Ascending aorta (tissue), 2 donors: ENCODE results near the gene ZNF423. TPM values are rescaled to one million over a fixed set of nuclear protein-coding genes. Genes with fewer than 3 reads are reported as not detected.
A peak's percentile ranks its signal among the peaks of the same experiment; 100 is the strongest.

Source experiments
- DNase-seq, 2 donors: peaks; one replicate each; pipeline ENCODE4 v3.0.0-alpha.2; 2019; ENCODE audit warnings: low spot score in 2 of 2
- H3K27ac ChIP-seq, 2 donors: fragments of 200-600 bp; sonication (generic); one replicate each; pipeline ENCODE4 v1.5.1; 2016 to 2017; ENCODE audit warnings: mild to moderate bottlenecking in 1 of 2
- H3K27me3 ChIP-seq: fragments of 200-600 bp; sonication (generic); one replicate; pipeline ENCODE4 v1.5.1; 2017
- H3K36me3 ChIP-seq, 2 donors: fragments of 200-600 bp; sonication (generic); one replicate each; pipeline ENCODE4 v1.5.1; 2016
- H3K4me1 ChIP-seq, 2 donors: fragments of 200-600 bp; sonication (generic); one replicate each; pipeline ENCODE4 v1.5.1; 2016 to 2017; ENCODE audit warnings: mild to moderate bottlenecking in 1 of 2
- H3K4me3 ChIP-seq, 2 donors: fragments of 200-600 bp; sonication (generic); one replicate each; pipeline ENCODE4 v1.5.1; 2016 to 2017; ENCODE audit warnings: mild to moderate bottlenecking in 1 of 2
- H3K9me3 ChIP-seq, 2 donors: fragments of 200-600 bp; sonication (generic); one replicate each; pipeline ENCODE4 v1.5.1; 2016
- intact Hi-C: fragments of 100-400 bp; cut with DNase I; formaldehyde crosslinking; loops from one replicate; pipeline ENCODE4 v1.15.1; 2023
- total RNA-seq: library from RNA; depleted of rRNA; stranded (reverse); fragments of >200 nt; gene quantifications from one replicate; pipeline ENCODE4 v1.1.0, GENCODE V29; 2016
- TF ChIP-seq, protein P1 (sequence below), 3 experiments: fragments of 200-600 bp in 2 of 3; fragments of 450-650 bp in 1 of 3; sonication (generic) in 2 of 3; IDR thresholded peaks; one replicate each; pipeline ENCODE4 v1.5.1; 2016 to 2019; ENCODE audit warnings: antibody characterized with exemption in 3 of 3, mild to moderate bottlenecking in 1 of 3, moderate library complexity in 1 of 3

Gene ZNF423
- total RNA-seq, 1 donor from 2014 or later: 42.9 TPM

- Histone ChIP-seq H3K27ac (peak overlapping the region in 1 of 2 donors; percentile 67), H3K4me1 (peaks cover 0 to 15% of the 10 kb centered on the region in 2 donors), H3K27me3 (no peaks in the 10 kb centered on the region), H3K36me3 (no peaks in the 10 kb centered on the region), H3K4me3 (no peak overlapping the region), H3K9me3 (no peaks in the 10 kb centered on the region)
- no peak for DNase-seq
- intact Hi-C loops: no loop called here
- TF ChIP-seq, protein P1, sequence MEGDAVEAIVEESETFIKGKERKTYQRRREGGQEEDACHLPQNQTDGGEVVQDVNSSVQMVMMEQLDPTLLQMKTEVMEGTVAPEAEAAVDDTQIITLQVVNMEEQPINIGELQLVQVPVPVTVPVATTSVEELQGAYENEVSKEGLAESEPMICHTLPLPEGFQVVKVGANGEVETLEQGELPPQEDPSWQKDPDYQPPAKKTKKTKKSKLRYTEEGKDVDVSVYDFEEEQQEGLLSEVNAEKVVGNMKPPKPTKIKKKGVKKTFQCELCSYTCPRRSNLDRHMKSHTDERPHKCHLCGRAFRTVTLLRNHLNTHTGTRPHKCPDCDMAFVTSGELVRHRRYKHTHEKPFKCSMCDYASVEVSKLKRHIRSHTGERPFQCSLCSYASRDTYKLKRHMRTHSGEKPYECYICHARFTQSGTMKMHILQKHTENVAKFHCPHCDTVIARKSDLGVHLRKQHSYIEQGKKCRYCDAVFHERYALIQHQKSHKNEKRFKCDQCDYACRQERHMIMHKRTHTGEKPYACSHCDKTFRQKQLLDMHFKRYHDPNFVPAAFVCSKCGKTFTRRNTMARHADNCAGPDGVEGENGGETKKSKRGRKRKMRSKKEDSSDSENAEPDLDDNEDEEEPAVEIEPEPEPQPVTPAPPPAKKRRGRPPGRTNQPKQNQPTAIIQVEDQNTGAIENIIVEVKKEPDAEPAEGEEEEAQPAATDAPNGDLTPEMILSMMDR (IDR thresholded peaks at IDR 0.05): no peak
These were observed 80.3 kb downstream of the ZNF423 start for GRCh38 chr16:49775581-49775980.

GRCh38 chr16:49775018-49775417 is 80.9 kb downstream of the ZNF423 start:
- peaks cover 0 to 15% of the 10 kb centered on the region in 2 donors for H3K4me1 ChIP-seq
- H3K36me3 ChIP-seq: no peaks in the 10 kb centered on the region
- H3K27me3 ChIP-seq: no peaks in the 10 kb centered on the region
- H3K27ac ChIP-seq: no peak overlapping the region
- TF ChIP-seq, protein P1 (IDR thresholded peaks at IDR 0.05): no peak
- H3K9me3 ChIP-seq: no peaks in the 10 kb centered on the region
- DNase-seq: no peak
- intact Hi-C loops: no loop called here
- H3K4me3 ChIP-seq: no peak overlapping the region

DNA sequence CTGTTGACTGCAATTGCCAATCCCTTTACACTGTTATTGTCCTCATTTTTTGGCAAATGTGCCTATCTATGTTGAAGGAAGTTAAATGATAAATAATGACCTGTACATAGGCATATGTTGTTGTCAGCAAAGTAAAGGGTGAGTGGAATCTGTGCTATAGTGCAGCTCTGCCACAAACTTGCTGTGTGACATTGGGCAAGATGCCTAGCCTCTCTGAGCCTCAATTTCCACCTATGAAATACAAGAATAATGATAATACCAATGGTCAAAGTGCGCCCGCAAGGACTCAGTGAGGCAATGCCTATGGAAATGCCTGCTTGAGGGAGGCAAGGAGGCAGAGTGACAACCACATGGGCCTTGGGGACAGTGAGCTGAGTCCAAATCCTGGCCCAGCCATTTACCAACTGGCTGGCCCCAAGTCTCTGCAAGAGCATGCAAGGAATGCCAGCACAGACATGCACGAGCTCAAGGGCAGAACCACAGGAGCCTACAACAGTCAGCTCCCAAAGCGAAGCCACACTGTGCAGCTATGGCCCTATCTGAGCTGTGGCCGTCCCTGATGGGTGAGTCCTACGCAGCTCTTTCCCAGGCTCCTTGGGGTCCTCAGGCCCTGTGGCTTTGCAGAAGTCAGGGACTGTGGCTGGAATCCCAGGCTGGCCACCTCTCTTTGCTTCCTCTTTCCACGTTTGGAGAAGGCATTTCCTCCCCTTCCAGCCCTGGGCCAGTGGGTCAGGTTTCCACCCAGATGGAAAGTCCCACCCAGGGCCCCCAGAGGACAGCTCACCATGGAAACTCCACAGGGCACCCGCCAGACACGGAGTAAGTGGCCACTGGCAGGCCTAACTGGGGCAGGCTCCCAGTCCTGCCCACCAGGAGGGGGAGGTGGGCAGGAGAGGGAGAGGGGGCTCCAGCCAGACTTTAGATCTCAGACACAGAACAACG is 82.1 kb downstream of the ZNF423 start:
- H3K4me3 ChIP-seq: no peak overlapping the region
- no peak for DNase-seq
- no peaks in the 10 kb centered on the region for H3K27me3 ChIP-seq
- intact Hi-C loops: no loop called here
- H3K4me1 ChIP-seq: peaks cover 0 to 15% of the 10 kb centered on the region in 2 donors
- H3K36me3 ChIP-seq: no peaks in the 10 kb centered on the region
- H3K9me3 ChIP-seq: no peaks in the 10 kb centered on the region
- H3K27ac ChIP-seq: no peak overlapping the region
- TF ChIP-seq, protein P1 (IDR thresholded peaks at IDR 0.05): no peak

GRCh38 chr16:49767998-49768397 is 87.9 kb downstream of the ZNF423 start:
- no peak for DNase-seq
- H3K27ac ChIP-seq: no peak overlapping the region
- no peak overlapping the region for H3K4me3 ChIP-seq
- no peaks in the 10 kb centered on the region for H3K36me3 ChIP-seq
- TF ChIP-seq, protein P1 (IDR thresholded peaks at IDR 0.05): no peak
- no peaks in the 10 kb centered on the region for H3K27me3 ChIP-seq
- no peaks in the 10 kb centered on the region for H3K9me3 ChIP-seq
- no peaks in the 10 kb centered on the region for H3K4me1 ChIP-seq
- intact Hi-C loops: no loop called here

GRCh38 chr16:49767414-49767813 is 88.5 kb downstream of the ZNF423 start:
- H3K27me3 ChIP-seq: no peaks in the 10 kb centered on the region
- no peaks in the 10 kb centered on the region for H3K36me3 ChIP-seq
- TF ChIP-seq, protein P1 (IDR thresholded peaks at IDR 0.05): no peak
- no peak for DNase-seq
- no peak overlapping the region for H3K4me3 ChIP-seq
- no peak overlapping the region for H3K27ac ChIP-seq
- no peaks in the 10 kb centered on the region for H3K9me3 ChIP-seq
- intact Hi-C loops: no loop called here
- no peaks in the 10 kb centered on the region for H3K4me1 ChIP-seq
